ENCODE measurements around the gene WDR74. TPM values are rescaled to one million over a fixed set of nuclear protein-coding genes. Genes with fewer than 3 reads are reported as not detected.

Gene WDR74
- 100 to 1,000 TPM in 1 of 2 donors, 10 to 100 TPM in 1; 90.4 to 136 TPM for total RNA-seq

DNA sequence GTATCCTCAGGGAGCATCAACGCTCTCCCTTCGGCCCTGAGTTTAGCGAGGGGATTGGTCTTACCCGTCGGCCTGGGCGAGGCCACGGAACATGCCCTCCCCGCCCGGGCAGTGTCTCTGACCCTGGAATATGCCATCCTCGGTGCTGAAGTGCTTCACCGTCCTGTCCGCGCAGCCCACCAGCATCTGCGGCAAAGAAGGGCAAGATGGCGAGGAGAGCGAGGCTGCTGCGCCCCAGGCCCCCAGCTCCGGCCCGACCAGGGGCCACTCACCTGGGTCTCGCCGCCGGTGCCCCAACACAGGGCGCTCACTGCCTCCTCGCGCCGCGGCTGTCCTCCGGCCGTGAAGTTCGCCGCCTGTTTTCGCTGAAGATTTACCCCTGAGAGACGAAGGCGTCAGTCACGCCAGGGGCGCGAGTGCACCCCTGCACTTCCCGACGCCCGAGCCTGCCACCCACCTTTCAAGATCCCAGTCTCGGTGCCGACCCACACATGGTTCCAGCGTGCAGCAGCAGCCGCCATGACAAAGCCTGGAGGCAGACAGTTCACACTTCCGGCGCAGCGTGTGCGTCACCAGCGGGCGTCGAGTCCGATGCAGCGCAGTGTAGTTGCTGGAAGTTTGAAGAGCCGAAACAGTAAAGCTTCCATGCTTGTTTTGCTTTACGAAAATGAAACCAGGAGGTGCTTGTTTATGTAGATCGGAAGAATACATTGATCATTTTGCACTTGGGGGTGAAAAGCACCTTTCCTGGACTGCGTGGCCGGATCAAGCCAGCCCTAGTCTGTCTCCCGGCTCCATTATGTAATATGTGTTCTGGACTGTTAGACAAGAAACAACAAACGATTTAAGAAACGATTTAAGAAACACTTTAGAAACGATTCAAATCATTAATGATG is at the start of gene WDR74:
WDR74 (minus strand) TSS at position 541 of the 896 bp plus-strand sequence; CDS start at position 521, 20 bp downstream.
- ATAC-seq, result peak; percentile 57 to 62
- Mint-ChIP-seq H3K27ac (no peak within 1 kb of the TSS), H3K27me3 (no peaks in the 10 kb centered on the region)

DNA sequence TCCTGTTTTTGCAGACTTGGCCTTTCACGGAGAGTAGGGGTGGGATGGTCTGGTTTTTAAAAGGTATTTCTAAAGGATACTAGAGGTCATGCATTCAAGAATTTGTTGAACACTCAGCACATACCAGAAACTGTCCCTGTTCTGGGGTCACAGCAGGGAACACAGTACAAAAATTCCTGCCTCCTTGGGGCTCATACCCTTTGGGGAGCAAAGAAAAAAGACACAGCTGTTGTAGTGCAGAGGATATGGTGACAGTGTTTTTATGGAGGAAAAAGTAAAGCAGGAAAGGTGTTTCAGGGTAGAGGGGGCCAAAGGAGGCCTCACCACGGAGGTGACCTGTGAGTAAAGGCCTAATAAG is 49.7 kb upstream of the WDR74 start:
- Mint-ChIP-seq H3K9me3 (no peaks in the 10 kb centered on the region), H3K36me3 (peaks cover 33% of the 10 kb centered on the region), H3K4me3 (no peak overlapping the region), H3K27ac (peak overlapping the region in 1 of 2 donors; percentile 19), H3K4me1 (ENCODE audit: low read depth in 2 of 2) (peaks cover 32% of the 10 kb centered on the region in 2 donors), H3K27me3 (no peaks in the 10 kb centered on the region)
- no peak for DNase-seq (ENCODE audit: low spot score)
- ATAC-seq, result no peak

More for the DNA sequence above, at the start of gene WDR74:
- no peaks in the 10 kb centered on the region for H3K9me3 Mint-ChIP-seq
- H3K36me3 Mint-ChIP-seq, result peaks cover 10% of the 10 kb centered on the region
- H3K4me1 Mint-ChIP-seq (ENCODE audit: low read depth in 2 of 2), result peaks cover 29 to 31% of the 10 kb centered on the region in 2 donors
- DNase-seq (ENCODE audit: low spot score), result peak; percentile 91
- no peak within 1 kb of the TSS for H3K4me3 Mint-ChIP-seq

- ATAC-seq (no peak), DNase-seq (ENCODE audit: low spot score) (no peak)
- Mint-ChIP-seq H3K36me3 (peaks cover 40% of the 10 kb centered on the region), H3K9me3 (no peaks in the 10 kb centered on the region), H3K4me3 (no peak overlapping the region), H3K27ac (peak overlapping the region in 1 of 2 donors; percentile 19), H3K4me1 (ENCODE audit: low read depth in 2 of 2) (peaks cover 39% of the 10 kb centered on the region in 2 donors), H3K27me3 (no peaks in the 10 kb centered on the region)
These were observed 49.0 kb upstream of the WDR74 start for GRCh38 chr11:62888406-62888805.

GRCh38 chr11:62885137-62885750 is 45.9 kb upstream of the WDR74 start:
- Mint-ChIP-seq H3K27ac (peak overlapping the region; percentile 46 to 74), H3K4me3 (peak overlapping the region; percentile 76), H3K36me3 (peaks cover 57% of the 10 kb centered on the region), H3K27me3 (no peaks in the 10 kb centered on the region), H3K9me3 (no peaks in the 10 kb centered on the region), H3K4me1 (ENCODE audit: low read depth in 2 of 2) (peaks cover 51 to 64% of the 10 kb centered on the region in 2 donors)
- ATAC-seq (no peak), DNase-seq (ENCODE audit: low spot score) (no peak)

DNA sequence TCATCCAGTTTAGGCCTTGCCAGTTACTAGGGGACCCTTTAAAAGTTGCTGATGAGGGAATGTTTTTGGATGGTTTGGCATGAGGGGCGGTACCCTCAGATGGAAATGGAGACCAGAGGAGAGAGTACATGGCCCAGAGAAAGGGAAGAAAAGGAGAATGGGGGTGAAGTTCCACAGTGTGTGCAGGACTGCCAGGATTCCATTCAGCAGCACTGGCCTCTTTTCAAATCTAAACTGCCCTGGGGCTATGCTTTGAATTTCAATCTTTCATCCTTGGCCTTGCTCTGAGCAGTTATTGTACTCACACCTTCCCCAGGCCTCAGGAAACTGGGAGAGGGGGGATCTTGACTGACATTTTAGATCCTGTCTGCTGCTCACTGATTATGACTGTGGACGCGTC is 44.3 kb upstream of the WDR74 start:
- Mint-ChIP-seq H3K27ac (peak overlapping the region; percentile 95 to 96), H3K27me3 (no peaks in the 10 kb centered on the region), H3K9me3 (no peaks in the 10 kb centered on the region), H3K4me1 (ENCODE audit: low read depth in 2 of 2) (peaks cover 49 to 60% of the 10 kb centered on the region in 2 donors), H3K36me3 (peaks cover 49% of the 10 kb centered on the region), H3K4me3 (peak overlapping the region; percentile 98)
- DNase-seq (ENCODE audit: low spot score), result no peak
- ATAC-seq, result no peak

DNA sequence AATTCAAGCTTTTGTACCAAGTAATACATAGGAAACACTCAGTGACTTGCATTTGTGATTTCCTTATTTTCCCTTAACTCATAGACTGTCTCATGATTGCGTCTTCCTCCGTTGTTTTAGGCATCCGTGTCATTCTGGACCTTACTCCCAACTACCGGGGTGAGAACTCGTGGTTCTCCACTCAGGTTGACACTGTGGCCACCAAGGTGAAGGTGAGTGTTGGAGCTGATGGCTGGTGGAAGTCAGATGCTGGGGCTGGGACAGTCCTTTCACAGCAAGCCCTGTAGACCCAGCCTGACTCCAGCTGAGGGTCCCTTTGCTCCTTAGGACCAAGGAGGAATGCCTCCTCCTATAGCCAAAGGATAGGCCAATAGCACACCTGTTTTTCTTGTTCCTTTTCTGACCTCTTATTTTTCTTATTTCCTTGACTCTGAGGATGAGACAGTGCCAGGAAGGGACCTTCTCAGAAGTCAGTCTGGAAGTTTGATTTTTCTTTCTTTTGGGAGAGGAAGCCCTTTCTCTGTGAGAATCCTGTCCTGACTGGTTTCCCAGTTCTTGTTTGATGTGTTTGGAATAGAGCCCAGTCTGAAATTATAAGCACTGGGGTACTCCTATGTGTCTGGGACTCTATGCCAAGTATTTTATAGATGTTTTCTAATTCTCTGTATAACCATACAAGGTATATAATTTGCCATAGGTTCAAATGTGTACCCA is 43.6 kb upstream of the WDR74 start:
- Mint-ChIP-seq H3K27ac (peak overlapping the region; percentile 95 to 96), H3K27me3 (no peaks in the 10 kb centered on the region), H3K9me3 (no peaks in the 10 kb centered on the region), H3K4me1 (ENCODE audit: low read depth in 2 of 2) (peaks cover 47 to 58% of the 10 kb centered on the region in 2 donors), H3K36me3 (peaks cover 45% of the 10 kb centered on the region), H3K4me3 (peak overlapping the region; percentile 98)
- DNase-seq (ENCODE audit: low spot score), result no peak
- no peak for ATAC-seq

DNA sequence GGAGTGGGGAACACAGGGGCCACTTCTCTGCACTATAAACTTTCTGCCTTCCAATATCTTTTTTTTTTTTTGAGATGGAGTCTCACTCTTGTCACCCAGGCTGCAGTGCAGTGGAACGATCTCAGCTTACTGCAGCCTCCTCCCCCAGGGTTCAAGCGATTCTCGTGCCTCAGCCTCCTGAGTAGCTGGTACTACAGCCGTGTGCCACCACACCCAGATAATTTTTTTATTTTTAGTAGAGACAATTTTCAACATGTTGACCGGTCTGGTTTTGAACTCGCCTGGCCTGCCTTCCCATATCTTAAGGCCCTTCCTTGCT is 43.0 kb upstream of the WDR74 start:
- peaks cover 47 to 58% of the 10 kb centered on the region in 2 donors for H3K4me1 Mint-ChIP-seq (ENCODE audit: low read depth in 2 of 2)
- peaks cover 44% of the 10 kb centered on the region for H3K36me3 Mint-ChIP-seq
- H3K4me3 Mint-ChIP-seq, result peak overlapping the region; percentile 98
- ATAC-seq (no peak), DNase-seq (ENCODE audit: low spot score) (no peak)
- H3K9me3 Mint-ChIP-seq, result no peaks in the 10 kb centered on the region
- H3K27me3 Mint-ChIP-seq, result no peaks in the 10 kb centered on the region
- H3K27ac Mint-ChIP-seq, result peak overlapping the region; percentile 95 to 96

DNA sequence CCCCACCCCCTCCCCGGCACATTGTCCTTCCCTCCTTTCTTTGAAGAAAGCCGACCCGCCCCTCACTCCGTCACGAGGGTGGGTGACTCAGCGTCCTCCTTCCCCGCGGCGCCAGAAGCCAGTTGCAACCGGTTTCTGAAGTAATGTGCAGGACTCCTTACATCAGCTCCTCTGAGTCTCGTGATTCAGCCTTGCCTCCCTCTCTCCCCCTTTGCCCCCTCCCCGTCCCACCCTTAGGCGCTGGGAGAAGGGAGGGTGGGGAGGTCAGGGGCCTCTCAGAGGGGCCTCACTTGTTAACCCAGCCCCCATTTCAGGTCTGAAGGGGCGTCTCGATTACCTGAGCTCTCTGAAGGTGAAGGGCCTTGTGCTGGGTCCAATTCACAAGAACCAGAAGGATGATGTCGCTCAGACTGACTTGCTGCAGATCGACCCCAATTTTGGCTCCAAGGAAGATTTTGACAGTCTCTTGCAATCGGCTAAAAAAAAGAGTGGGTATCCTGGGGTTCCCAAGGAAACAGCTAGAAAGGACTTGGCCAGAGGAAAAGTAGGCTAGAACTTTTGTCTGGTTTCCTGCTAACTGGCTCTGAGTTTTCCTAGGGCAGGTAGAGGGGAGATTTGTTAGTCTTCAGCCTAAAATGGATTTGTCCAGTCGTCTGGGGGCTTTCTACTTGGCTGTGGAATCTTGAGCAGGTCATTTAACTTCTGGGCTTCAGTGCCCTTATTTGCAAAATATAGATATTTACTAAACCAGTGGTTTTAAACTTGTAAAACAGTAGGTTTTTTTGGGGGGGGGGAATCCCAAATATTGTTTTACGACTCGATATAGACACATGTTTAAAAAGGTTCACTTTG is 42.4 kb upstream of the WDR74 start:
- H3K27ac Mint-ChIP-seq, result peak overlapping the region; percentile 95 to 96
- H3K9me3 Mint-ChIP-seq, result no peaks in the 10 kb centered on the region
- H3K4me3 Mint-ChIP-seq, result peak overlapping the region; percentile 98
- H3K4me1 Mint-ChIP-seq (ENCODE audit: low read depth in 2 of 2), result peaks cover 44 to 54% of the 10 kb centered on the region in 2 donors
- DNase-seq (ENCODE audit: low spot score), result peak; percentile 95
- H3K36me3 Mint-ChIP-seq, result peaks cover 38% of the 10 kb centered on the region
- peak; percentile 83 to 87 for ATAC-seq
- no peaks in the 10 kb centered on the region for H3K27me3 Mint-ChIP-seq

DNA sequence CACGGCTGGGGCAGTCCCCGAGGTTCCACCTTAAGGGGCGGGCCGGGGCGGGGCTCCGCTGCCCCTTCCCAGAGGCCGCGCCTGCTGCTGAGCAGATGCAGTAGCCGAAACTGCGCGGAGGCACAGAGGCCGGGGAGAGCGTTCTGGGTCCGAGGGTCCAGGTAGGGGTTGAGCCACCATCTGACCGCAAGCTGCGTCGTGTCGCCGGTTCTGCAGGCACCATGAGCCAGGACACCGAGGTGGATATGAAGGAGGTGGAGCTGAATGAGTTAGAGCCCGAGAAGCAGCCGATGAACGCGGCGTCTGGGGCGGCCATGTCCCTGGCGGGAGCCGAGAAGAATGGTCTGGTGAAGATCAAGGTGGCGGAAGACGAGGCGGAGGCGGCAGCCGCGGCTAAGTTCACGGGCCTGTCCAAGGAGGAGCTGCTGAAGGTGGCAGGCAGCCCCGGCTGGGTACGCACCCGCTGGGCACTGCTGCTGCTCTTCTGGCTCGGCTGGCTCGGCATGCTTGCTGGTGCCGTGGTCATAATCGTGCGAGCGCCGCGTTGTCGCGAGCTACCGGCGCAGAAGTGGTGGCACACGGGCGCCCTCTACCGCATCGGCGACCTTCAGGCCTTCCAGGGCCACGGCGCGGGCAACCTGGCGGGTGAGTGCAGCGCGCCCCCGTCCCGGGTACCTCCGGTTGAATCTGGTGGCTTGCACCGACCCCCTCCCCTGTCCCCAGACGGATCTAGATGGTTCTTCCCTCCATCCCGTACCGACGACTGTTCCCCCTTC is 41.6 kb upstream of the WDR74 start, which contains the start of gene SLC3A2:
SLC3A2 (plus strand) TSS at position 94 of the 776 bp plus-strand sequence; CDS start at position 222, 128 bp downstream.
- ATAC-seq, result peak; percentile 90 to 91
- peaks cover 44 to 54% of the 10 kb centered on the region in 2 donors for H3K4me1 Mint-ChIP-seq (ENCODE audit: low read depth in 2 of 2)

GRCh38 chr11:62880231-62880802 is 40.9 kb upstream of the WDR74 start:
- peak overlapping the region; percentile 95 to 96 for H3K27ac Mint-ChIP-seq
- H3K36me3 Mint-ChIP-seq, result peaks cover 32% of the 10 kb centered on the region
- peak overlapping the region; percentile 98 for H3K4me3 Mint-ChIP-seq
- DNase-seq (ENCODE audit: low spot score), result peak; percentile 61
- H3K9me3 Mint-ChIP-seq, result no peaks in the 10 kb centered on the region
- ATAC-seq, result no peak
- H3K27me3 Mint-ChIP-seq, result no peaks in the 10 kb centered on the region
- H3K4me1 Mint-ChIP-seq (ENCODE audit: low read depth in 2 of 2), result peaks cover 40 to 48% of the 10 kb centered on the region in 2 donors

More for the DNA sequence above, 41.6 kb upstream of the WDR74 start, which contains the start of gene SLC3A2:
- Mint-ChIP-seq H3K9me3 (no peaks in the 10 kb centered on the region), H3K4me3 (peak within 1 kb of the TSS; percentile 98), H3K36me3 (peaks cover 37% of the 10 kb centered on the region), H3K27ac (peak within 1 kb of the TSS; percentile 95 to 96), H3K27me3 (no peaks in the 10 kb centered on the region)
- DNase-seq (ENCODE audit: low spot score), result peak; percentile 88

DNA sequence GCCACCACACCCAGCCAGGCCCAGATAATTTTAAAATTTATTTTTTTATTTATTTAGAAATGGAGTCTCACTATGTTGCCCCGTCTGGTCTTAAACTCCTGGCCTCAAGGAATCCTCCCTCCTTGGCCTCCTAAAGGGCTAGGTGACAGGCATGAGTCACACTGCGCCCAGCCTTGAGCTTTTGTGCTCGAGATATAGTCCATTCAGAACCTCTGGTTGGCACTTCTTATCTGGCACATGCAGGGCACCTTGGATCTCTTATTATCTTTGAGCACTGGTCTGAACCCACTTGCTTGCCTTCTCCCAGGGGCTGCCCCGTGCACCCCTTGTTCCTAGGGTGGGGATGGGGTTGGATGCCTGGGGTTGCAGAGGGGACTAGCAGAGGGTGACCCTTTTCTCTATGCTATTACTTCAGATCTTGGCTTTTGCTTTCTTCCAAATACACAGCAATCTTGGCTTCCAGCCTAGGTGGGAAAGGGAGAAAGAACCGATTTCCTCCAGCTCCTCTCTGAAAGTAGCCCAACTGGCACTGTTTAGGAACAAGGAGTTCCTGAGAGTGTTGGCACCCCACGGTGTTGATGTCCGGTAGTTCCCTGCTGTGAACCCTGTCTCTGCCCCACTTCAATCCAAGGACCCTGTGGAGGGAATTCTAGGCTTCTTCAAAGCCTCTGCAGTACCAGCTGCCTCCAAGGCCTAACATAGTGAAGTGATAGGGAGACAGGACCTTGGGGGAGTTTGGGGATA is 40.0 kb upstream of the WDR74 start:
- no peak for DNase-seq (ENCODE audit: low spot score)
- peaks cover 27% of the 10 kb centered on the region for H3K36me3 Mint-ChIP-seq
- no peaks in the 10 kb centered on the region for H3K27me3 Mint-ChIP-seq
- no peak for ATAC-seq
- H3K9me3 Mint-ChIP-seq, result no peaks in the 10 kb centered on the region
- peak overlapping the region; percentile 95 to 96 for H3K27ac Mint-ChIP-seq
- H3K4me1 Mint-ChIP-seq (ENCODE audit: low read depth in 2 of 2), result peaks cover 35 to 43% of the 10 kb centered on the region in 2 donors
- H3K4me3 Mint-ChIP-seq, result peak overlapping the region; percentile 98

All from natural killer cell treated with Interleukin-12 subunit alpha and Interleukin-12 subunit beta and Interleukin-15 and Interleukin-18, amount 100 ng/mL, for 72 hours (primary cell).